ENCODE results near the gene CHERP. TPM values are rescaled to one million over a fixed set of nuclear protein-coding genes. Genes with fewer than 3 reads are reported as not detected.
A peak's percentile ranks its signal among the peaks of the same experiment; 100 is the strongest.
"Not testable (repeated sequence)": the region's sequence is repeated elsewhere in the genome, so short reads cannot be mapped to it uniquely, and the experiment has no call there.

Gene CHERP
- total RNA-seq, 1 donor from 2014 or later, result 92.0 TPM

DNA sequence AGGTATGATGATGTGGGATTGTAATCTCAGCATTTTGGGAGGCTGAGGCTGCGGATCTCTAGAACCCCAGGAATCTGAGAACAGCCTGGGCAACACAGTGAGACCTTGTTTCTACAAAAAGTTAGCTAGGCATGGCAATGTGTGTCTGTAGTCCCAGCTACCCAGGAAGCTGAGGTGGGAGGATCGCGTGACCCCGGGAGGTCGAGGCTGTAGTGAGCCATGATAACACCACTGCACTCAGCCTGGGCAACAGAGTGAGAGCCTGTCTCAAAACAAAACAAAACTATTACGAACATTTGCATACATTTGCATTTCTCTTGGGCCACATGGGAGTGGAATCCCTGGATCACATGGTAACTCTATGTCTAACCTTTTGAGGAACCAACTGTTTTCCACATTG lies 44.4 kb downstream of the CHERP start:
- H3K4me1 Mint-ChIP-seq (ENCODE audit: low read depth), result peaks cover 9% of the 10 kb centered on the region
- H3K27ac Mint-ChIP-seq, result no peak overlapping the region
- peaks cover 3% of the 10 kb centered on the region for H3K36me3 Mint-ChIP-seq (ENCODE audit: low read depth)
- DNase-seq (ENCODE audit: low spot score), result no peak
- intact Hi-C loops (cut with micrococcal nuclease), result no loop called here
- H3K9me3 Mint-ChIP-seq, result no peaks in the 10 kb centered on the region
- peak overlapping the region; percentile 68 for H3K4me3 Mint-ChIP-seq
- H3K27me3 Mint-ChIP-seq (ENCODE audit: insufficient read depth), result no peaks in the 10 kb centered on the region

GRCh38 chr19:16497042-16497441 lies 45.2 kb downstream of the CHERP start:
- H3K4me3 Mint-ChIP-seq, result peak overlapping the region; percentile 68
- no peaks in the 10 kb centered on the region for H3K9me3 Mint-ChIP-seq
- H3K27ac Mint-ChIP-seq, result no peak overlapping the region
- no peak for DNase-seq (ENCODE audit: low spot score)
- intact Hi-C loops (cut with micrococcal nuclease), result no loop called here
- H3K36me3 Mint-ChIP-seq (ENCODE audit: low read depth), result peaks cover 3% of the 10 kb centered on the region
- peaks cover 9% of the 10 kb centered on the region for H3K4me1 Mint-ChIP-seq (ENCODE audit: low read depth)
- no peaks in the 10 kb centered on the region for H3K27me3 Mint-ChIP-seq (ENCODE audit: insufficient read depth)

- no peaks in the 10 kb centered on the region for H3K27me3 Mint-ChIP-seq (ENCODE audit: insufficient read depth)
- H3K27ac Mint-ChIP-seq, result peak overlapping the region; percentile 87
- H3K9me3 Mint-ChIP-seq, result no peaks in the 10 kb centered on the region
- H3K36me3 Mint-ChIP-seq (ENCODE audit: low read depth), result peaks cover 3% of the 10 kb centered on the region
- peak overlapping the region; percentile 93 for H3K4me3 Mint-ChIP-seq
- peaks cover 9% of the 10 kb centered on the region for H3K4me1 Mint-ChIP-seq (ENCODE audit: low read depth)
- DNase-seq (ENCODE audit: low spot score), result no peak
- intact Hi-C loops (cut with micrococcal nuclease), result loop anchor here (1.0 kb wide), 8 partner anchors 24 to 813 kb away; partner anchors contain the start of genes CHERP, DDA1, MED26 and OCEL1
Measured at GRCh38 chr19:16496613-16496983, 45.6 kb downstream of the CHERP start.

- Mint-ChIP-seq H3K9me3 (no peaks in the 10 kb centered on the region), H3K4me1 (ENCODE audit: low read depth) (peaks cover 9% of the 10 kb centered on the region), H3K27me3 (ENCODE audit: insufficient read depth) (no peaks in the 10 kb centered on the region), H3K27ac (peak within 1 kb of the TSS; percentile 87), H3K36me3 (ENCODE audit: low read depth) (peaks cover 1% of the 10 kb centered on the region), H3K4me3 (peak within 1 kb of the TSS; percentile 93)
- intact Hi-C loops (cut with micrococcal nuclease), result loop anchor here (1.0 kb wide), 8 partner anchors 24 to 813 kb away; partner anchors contain the start of genes CHERP, DDA1, MED26 and OCEL1
- peak; percentile 98 for DNase-seq (ENCODE audit: low spot score)
Measured at GRCh38 chr19:16495982-16496612, 46.1 kb downstream of the CHERP start, which contains the start of the genes C19orf44 and CALR3. Gene C19orf44, plus strand, starts transcription at chr19:16496394. Its CDS starts 4,399 bp downstream, at chr19:16500793. Gene CALR3, minus strand, starts transcription at chr19:16496167. Its CDS starts 38 bp downstream, at chr19:16496129.

DNA sequence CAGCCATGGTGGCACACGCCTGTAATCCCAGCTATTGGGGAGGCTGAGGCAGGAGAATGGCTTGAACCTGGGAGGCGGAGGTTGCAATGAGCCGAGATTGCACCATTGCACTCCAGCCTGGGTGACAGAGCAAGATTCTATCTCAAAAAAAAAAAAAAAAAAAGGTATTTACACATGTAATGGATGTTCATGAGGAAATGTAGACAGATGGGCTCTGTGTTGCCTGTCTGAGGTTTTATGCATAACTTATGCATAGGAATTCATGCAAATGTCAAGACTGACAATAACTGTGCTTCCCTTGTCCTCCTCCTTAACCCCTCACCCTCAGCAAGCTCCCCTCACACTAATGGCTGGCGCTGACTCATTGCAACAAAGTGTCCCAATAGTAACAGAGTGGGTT lies 55.8 kb downstream of the CHERP start:
- H3K9me3 Mint-ChIP-seq; H3K4me3 Mint-ChIP-seq; H3K27ac Mint-ChIP-seq; H3K4me1 Mint-ChIP-seq (ENCODE audit: low read depth); H3K27me3 Mint-ChIP-seq (ENCODE audit: insufficient read depth); DNase-seq (ENCODE audit: low spot score); intact Hi-C loops (cut with micrococcal nuclease); H3K36me3 Mint-ChIP-seq (ENCODE audit: low read depth): not testable (repeated sequence)

- no peaks in the 10 kb centered on the region for H3K9me3 Mint-ChIP-seq
- no peak for DNase-seq (ENCODE audit: low spot score)
- no peaks in the 10 kb centered on the region for H3K36me3 Mint-ChIP-seq (ENCODE audit: low read depth)
- intact Hi-C loops (cut with micrococcal nuclease), result no loop called here
- H3K4me1 Mint-ChIP-seq (ENCODE audit: low read depth), result no peaks in the 10 kb centered on the region
- no peak overlapping the region for H3K4me3 Mint-ChIP-seq
- H3K27ac Mint-ChIP-seq, result no peak overlapping the region
- H3K27me3 Mint-ChIP-seq (ENCODE audit: insufficient read depth), result peaks cover 2% of the 10 kb centered on the region
Measured at GRCh38 chr19:16482745-16483144, 59.5 kb downstream of the CHERP start.

DNA sequence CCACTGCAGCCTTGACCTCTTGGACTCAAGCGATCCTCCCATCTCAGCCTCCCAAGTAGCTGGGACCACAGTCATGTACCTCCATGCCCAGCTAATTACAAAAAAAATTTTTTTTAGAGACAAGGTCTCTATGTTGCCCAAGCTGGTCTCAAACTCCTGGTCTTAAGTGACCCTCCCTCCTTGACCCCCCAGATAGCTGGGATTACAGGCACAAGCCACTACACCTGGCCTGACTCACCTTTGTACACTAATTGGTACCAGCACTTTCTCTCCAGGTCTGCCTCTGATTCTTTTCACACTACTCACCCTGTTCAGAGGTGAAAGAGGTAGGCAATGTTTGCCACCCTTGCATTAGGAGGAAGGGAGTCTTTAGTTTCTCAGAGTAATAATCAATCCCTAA lies 64.9 kb downstream of the CHERP start:
- peaks cover 2% of the 10 kb centered on the region for H3K36me3 Mint-ChIP-seq (ENCODE audit: low read depth)
- H3K27me3 Mint-ChIP-seq (ENCODE audit: insufficient read depth), result no peaks in the 10 kb centered on the region
- H3K4me3 Mint-ChIP-seq, result no peak overlapping the region
- H3K4me1 Mint-ChIP-seq (ENCODE audit: low read depth), result no peaks in the 10 kb centered on the region
- no peak for DNase-seq (ENCODE audit: low spot score)
- intact Hi-C loops (cut with micrococcal nuclease), result loop anchor here (10.0 kb wide), 1 partner anchor 1013 kb away; the partner anchor contains the start of gene RASAL3
- no peak overlapping the region for H3K27ac Mint-ChIP-seq
- H3K9me3 Mint-ChIP-seq, result no peaks in the 10 kb centered on the region

DNA sequence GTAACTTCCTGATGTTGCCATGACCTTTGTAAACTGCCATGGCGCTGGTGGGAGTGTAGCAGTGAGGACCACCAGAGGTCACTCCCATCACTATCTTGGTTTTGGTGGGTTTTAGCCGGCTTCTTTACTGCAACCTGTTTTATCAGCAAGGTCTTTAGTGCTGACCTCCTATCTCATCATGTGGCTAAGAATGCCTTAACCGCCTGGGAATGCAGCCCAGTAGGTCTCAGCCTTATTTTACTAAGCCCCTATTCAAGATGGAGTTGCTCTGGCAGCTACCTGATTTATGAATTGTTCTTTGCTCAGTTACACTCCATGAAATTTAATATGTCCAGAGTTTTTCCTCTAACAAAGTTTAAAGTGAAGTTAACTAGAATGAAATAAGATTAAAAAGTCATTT lies 65.8 kb downstream of the CHERP start:
- intact Hi-C loops (cut with micrococcal nuclease), result loop anchor here (10.0 kb wide), 1 partner anchor 1012 kb away; the partner anchor contains the start of gene RASAL3
- no peaks in the 10 kb centered on the region for H3K9me3 Mint-ChIP-seq
- no peak overlapping the region for H3K4me3 Mint-ChIP-seq
- H3K4me1 Mint-ChIP-seq (ENCODE audit: low read depth), result no peaks in the 10 kb centered on the region
- H3K36me3 Mint-ChIP-seq (ENCODE audit: low read depth), result peaks cover 2% of the 10 kb centered on the region
- DNase-seq (ENCODE audit: low spot score), result no peak
- no peaks in the 10 kb centered on the region for H3K27me3 Mint-ChIP-seq (ENCODE audit: insufficient read depth)
- no peak overlapping the region for H3K27ac Mint-ChIP-seq

GRCh38 chr19:16473875-16474392 lies 68.3 kb downstream of the CHERP start:
- H3K27me3 Mint-ChIP-seq (ENCODE audit: insufficient read depth), result no peaks in the 10 kb centered on the region
- DNase-seq (ENCODE audit: low spot score), result no peak
- no peaks in the 10 kb centered on the region for H3K9me3 Mint-ChIP-seq
- H3K27ac Mint-ChIP-seq, result no peak overlapping the region
- peak overlapping the region; percentile 17 for H3K4me3 Mint-ChIP-seq
- peaks cover 15% of the 10 kb centered on the region for H3K4me1 Mint-ChIP-seq (ENCODE audit: low read depth)
- H3K36me3 Mint-ChIP-seq (ENCODE audit: low read depth), result peaks cover 4% of the 10 kb centered on the region
- intact Hi-C loops (cut with micrococcal nuclease), result loop anchor here (5.0 to 10.0 kb wide), 2 partner anchors 98 to 1009 kb away; partner anchors contain the start of genes RASAL3 and SLC35E1

- no peak for DNase-seq (ENCODE audit: low spot score)
- no peaks in the 10 kb centered on the region for H3K27me3 Mint-ChIP-seq (ENCODE audit: insufficient read depth)
- peaks cover 4% of the 10 kb centered on the region for H3K36me3 Mint-ChIP-seq (ENCODE audit: low read depth)
- intact Hi-C loops (cut with micrococcal nuclease), result loop anchor here (1.0 to 10.0 kb wide), 7 partner anchors 23 to 1008 kb away; partner anchors contain the start of genes AP1M1, C19orf44, CALR3 and CHERP
- peak overlapping the region; percentile 33 for H3K4me3 Mint-ChIP-seq
- H3K27ac Mint-ChIP-seq, result no peak overlapping the region
- peaks cover 16% of the 10 kb centered on the region for H3K4me1 Mint-ChIP-seq (ENCODE audit: low read depth)
- H3K9me3 Mint-ChIP-seq, result no peaks in the 10 kb centered on the region
Measured at GRCh38 chr19:16472992-16473391, 69.2 kb downstream of the CHERP start.

- H3K36me3 Mint-ChIP-seq (ENCODE audit: low read depth); H3K27ac Mint-ChIP-seq; H3K9me3 Mint-ChIP-seq; DNase-seq (ENCODE audit: low spot score); H3K27me3 Mint-ChIP-seq (ENCODE audit: insufficient read depth): not testable (repeated sequence)
- intact Hi-C loops (cut with micrococcal nuclease), result loop anchor here (1.0 to 10.0 kb wide), 7 partner anchors 24 to 1008 kb away; partner anchors contain the start of genes AP1M1, C19orf44, CALR3 and CHERP
- peak overlapping the region; percentile 80 for H3K4me3 Mint-ChIP-seq
- H3K4me1 Mint-ChIP-seq (ENCODE audit: low read depth), result peaks cover 21% of the 10 kb centered on the region
Measured at GRCh38 chr19:16472559-16472899, 69.7 kb downstream of the CHERP start.

- Mint-ChIP-seq H3K4me1 (ENCODE audit: low read depth) (peaks cover 28% of the 10 kb centered on the region), H3K27me3 (ENCODE audit: insufficient read depth) (no peaks in the 10 kb centered on the region), H3K4me3 (peak overlapping the region; percentile 90), H3K27ac (peak overlapping the region; percentile 72), H3K9me3 (no peaks in the 10 kb centered on the region), H3K36me3 (ENCODE audit: low read depth) (peaks cover 6% of the 10 kb centered on the region)
- intact Hi-C loops (cut with micrococcal nuclease), result loop anchor here (2.0 to 10.0 kb wide), 3 partner anchors 101 to 1346 kb away; partner anchors contain the start of genes RASAL3 and SLC35E1
- peak; percentile 22 for DNase-seq (ENCODE audit: low spot score)
Measured at GRCh38 chr19:16470911-16471811, 71.1 kb downstream of the CHERP start.
